ENCODE data around the gene CNTNAP2. TPM values are rescaled to one million over a fixed set of nuclear protein-coding genes. Genes with fewer than 3 reads are reported as not detected.

Gene CNTNAP2
- total and polyA plus RNA-seq, 2 of the 4 experiments (the other 2 are of a cell fraction) = not detected

DNA sequence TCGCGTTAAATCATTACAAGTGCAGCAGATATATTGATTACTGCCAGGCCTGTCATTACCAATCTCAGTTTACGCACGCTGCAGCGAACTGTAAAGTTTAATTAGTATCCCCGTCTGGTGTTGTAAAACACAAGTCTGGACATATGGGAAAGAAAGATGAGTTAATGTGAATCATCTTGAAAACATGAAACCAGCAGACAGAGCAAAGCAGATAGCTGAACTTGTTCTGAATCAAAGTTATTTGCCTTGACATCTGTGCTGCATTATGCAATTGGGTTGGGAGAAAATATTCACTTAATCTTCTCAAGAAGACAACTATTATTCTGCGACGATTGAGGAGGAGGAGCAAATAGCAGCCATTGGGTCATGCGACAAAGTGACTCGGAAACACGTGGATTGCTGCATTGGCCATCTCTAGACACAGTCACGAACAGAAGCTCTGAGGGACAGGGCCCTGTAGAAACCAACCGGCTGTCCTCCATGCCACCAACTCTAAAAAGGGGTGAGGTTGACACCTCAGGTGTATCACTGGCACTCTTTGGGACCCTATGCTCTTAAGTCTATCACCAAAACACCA lies 2317.7 kb downstream of the CNTNAP2 start:
- Histone ChIP-seq H2BK20ac (ENCODE audit: low read depth, low read length) (no peak overlapping the region), H3K14ac (replicated peaks; ENCODE audit: low read depth, low read length) (no peak overlapping the region), H3K56ac (ENCODE audit: extremely low read depth, insufficient read depth, low read length) (no peak overlapping the region), H3K9me3 (ENCODE audit: control insufficient read depth, insufficient read depth, low read length) (peaks cover 21% of the 10 kb centered on the region), H3K79me1 (ENCODE audit: low read depth in 1 of 2, low read length in 2 of 2) (no peaks in the 10 kb centered on the region), H4K20me1 (ENCODE audit: insufficient read depth, low read length) (no peaks in the 10 kb centered on the region), H3K18ac (ENCODE audit: low read depth, low read length) (no peak overlapping the region), H3K4me1 (ENCODE audit: control insufficient read depth, insufficient read depth, low read length) (no peaks in the 10 kb centered on the region), H3K9ac (ENCODE audit: low read depth, low read length) (no peak overlapping the region), H3K36me3 (ENCODE audit: control insufficient read depth, insufficient read depth, low read length) (no peaks in the 10 kb centered on the region), H2BK120ac (ENCODE audit: low read depth, low read length) (no peak overlapping the region), H3K27ac (ENCODE audit: insufficient read depth, low read length) (no peak overlapping the region), H4K91ac (ENCODE audit: insufficient read depth, low read depth, low read length) (no peak overlapping the region), H4K8ac (ENCODE audit: low read depth in 2 of 2, low read length in 2 of 2) (no peak overlapping the region), H2AFZ (replicated peaks; ENCODE audit: low read length, poor library complexity) (no peak overlapping the region), H2AK5ac (ENCODE audit: low read depth, low read length) (no peak overlapping the region), H2BK15ac (ENCODE audit: low read depth, low read length) (no peak overlapping the region), H3K23ac (ENCODE audit: low read depth, low read length) (no peak overlapping the region), H3K27me3 (ENCODE audit: control insufficient read depth, insufficient read depth, low read length) (no peaks in the 10 kb centered on the region), H3K9me1 (ENCODE audit: insufficient read depth, low read length) (no peaks in the 10 kb centered on the region), H3K4me3 (ENCODE audit: insufficient read depth, low read depth, low read length) (no peak overlapping the region), H4K5ac (ENCODE audit: low read depth, low read length) (no peak overlapping the region), H2BK5ac (ENCODE audit: low read depth, low read length, poor library complexity, severe bottlenecking) (no peak overlapping the region), H3K4ac (ENCODE audit: low read depth, low read length) (no peak overlapping the region), H2AK9ac (replicated peaks; ENCODE audit: low read depth, low read length, poor library complexity) (no peak overlapping the region), H3K4me2 (ENCODE audit: low read depth, low read length) (no peak overlapping the region)
- TF ChIP-seq NFE2L2 (IDR thresholded peaks at IDR 0.05; ENCODE audit: low read depth, low read length) (no peak), POLR2A (IDR thresholded peaks at IDR 0.05; ENCODE audit: low read depth, low read length) (no peak), MXI1 (IDR thresholded peaks at IDR 0.05; ENCODE audit: borderline replicate concordance, low read depth, low read length) (no peak), RFX5 (IDR thresholded peaks at IDR 0.05; ENCODE audit: low read depth, low read length) (no peak), BHLHE40 (IDR thresholded peaks at IDR 0.05; ENCODE audit: low read depth, low read length) (no peak), RCOR1 (IDR thresholded peaks at IDR 0.05; ENCODE audit: insufficient replicate concordance, low read length) (no peak), RAD21 (IDR thresholded peaks at IDR 0.05; ENCODE audit: low read length) (no peak)
- TF ChIP-seq, protein P1, sequence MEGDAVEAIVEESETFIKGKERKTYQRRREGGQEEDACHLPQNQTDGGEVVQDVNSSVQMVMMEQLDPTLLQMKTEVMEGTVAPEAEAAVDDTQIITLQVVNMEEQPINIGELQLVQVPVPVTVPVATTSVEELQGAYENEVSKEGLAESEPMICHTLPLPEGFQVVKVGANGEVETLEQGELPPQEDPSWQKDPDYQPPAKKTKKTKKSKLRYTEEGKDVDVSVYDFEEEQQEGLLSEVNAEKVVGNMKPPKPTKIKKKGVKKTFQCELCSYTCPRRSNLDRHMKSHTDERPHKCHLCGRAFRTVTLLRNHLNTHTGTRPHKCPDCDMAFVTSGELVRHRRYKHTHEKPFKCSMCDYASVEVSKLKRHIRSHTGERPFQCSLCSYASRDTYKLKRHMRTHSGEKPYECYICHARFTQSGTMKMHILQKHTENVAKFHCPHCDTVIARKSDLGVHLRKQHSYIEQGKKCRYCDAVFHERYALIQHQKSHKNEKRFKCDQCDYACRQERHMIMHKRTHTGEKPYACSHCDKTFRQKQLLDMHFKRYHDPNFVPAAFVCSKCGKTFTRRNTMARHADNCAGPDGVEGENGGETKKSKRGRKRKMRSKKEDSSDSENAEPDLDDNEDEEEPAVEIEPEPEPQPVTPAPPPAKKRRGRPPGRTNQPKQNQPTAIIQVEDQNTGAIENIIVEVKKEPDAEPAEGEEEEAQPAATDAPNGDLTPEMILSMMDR (conservative IDR thresholded peaks at IDR 0.05; ENCODE audit: low read depth, low read length) = no peak
- TF ChIP-seq, protein P2, sequence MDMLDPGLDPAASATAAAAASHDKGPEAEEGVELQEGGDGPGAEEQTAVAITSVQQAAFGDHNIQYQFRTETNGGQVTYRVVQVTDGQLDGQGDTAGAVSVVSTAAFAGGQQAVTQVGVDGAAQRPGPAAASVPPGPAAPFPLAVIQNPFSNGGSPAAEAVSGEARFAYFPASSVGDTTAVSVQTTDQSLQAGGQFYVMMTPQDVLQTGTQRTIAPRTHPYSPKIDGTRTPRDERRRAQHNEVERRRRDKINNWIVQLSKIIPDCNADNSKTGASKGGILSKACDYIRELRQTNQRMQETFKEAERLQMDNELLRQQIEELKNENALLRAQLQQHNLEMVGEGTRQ (IDR thresholded peaks at IDR 0.05; ENCODE audit: low read depth, low read length) = no peak
- TF ChIP-seq, protein P3, sequence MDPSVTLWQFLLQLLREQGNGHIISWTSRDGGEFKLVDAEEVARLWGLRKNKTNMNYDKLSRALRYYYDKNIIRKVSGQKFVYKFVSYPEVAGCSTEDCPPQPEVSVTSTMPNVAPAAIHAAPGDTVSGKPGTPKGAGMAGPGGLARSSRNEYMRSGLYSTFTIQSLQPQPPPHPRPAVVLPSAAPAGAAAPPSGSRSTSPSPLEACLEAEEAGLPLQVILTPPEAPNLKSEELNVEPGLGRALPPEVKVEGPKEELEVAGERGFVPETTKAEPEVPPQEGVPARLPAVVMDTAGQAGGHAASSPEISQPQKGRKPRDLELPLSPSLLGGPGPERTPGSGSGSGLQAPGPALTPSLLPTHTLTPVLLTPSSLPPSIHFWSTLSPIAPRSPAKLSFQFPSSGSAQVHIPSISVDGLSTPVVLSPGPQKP (IDR thresholded peaks at IDR 0.05; ENCODE audit: borderline replicate concordance, low read depth, low read length) = no peak
- dilution Hi-C loops (cut with HindIII; ENCODE audit: low sequenced_read_pairs, unreplicated experiment) (no loop called here), intact Hi-C loops (cut with micrococcal nuclease) (no loop called here), in situ Hi-C loops (cut with MboI; ENCODE audit: low sequenced_read_pairs) (no loop called here)
- POLR2A ChIA-PET (ENCODE audit: unreplicated experiment) = no interaction called here
- no peak for DNase-seq
- WGBS, 2 experiments (ENCODE audit: extremely low coverage in 2 of 2, insufficient read length in 1 of 2) = 51% methylated on average over 7 of the region's 13 CpGs; no CpG with 5 or more reads in 1 of the 2 experiments
- CTCF ChIA-PET = no interaction called here
- no peak for ATAC-seq (ENCODE audit: low read depth)
- BruUV-seq (replicated peaks) = no TSS peak
